NCI-H1105 treated with DMSO at 0.1 percent for 48 hours (cell line): ENCODE measurements around the gene ARHGEF6.

Source experiments
- DNase-seq: peaks from one replicate; lab custom pipeline; 2025; lab: John Stamatoyannopoulos, UW

The ARHGEF6 gene

DNA sequence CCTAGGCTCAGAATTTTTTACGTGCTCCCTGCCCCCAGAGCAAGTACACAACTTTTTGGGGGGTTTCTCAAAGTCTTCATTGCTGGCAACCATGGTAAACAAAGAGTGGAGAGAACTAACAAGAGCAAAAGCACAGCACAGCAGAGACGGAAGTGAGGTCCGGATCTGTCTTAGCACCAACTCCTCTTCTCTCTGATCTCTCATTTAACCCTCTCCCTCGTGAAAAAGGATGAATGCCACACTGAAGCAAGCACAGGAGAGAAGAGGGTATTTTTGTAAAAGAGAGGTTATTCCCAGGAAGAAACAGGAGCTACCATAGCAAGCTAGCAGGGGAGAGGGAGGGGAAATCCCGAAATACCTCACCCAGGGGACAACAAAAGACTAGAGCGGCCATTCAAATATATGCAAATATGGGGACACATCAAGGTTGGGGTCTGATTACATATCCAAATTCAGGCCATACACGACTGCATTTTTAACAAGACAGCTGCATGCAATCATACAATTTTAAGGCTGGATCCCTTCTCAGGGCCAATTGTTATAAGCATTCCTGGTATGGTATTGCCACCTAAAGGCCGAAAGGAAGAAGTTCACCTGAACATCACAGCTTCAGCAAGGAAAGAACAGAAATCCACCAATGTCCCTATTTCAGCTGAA lies 86.2 kb downstream of the ARHGEF6 start:
- peak; percentile 53 for DNase-seq

DNA sequence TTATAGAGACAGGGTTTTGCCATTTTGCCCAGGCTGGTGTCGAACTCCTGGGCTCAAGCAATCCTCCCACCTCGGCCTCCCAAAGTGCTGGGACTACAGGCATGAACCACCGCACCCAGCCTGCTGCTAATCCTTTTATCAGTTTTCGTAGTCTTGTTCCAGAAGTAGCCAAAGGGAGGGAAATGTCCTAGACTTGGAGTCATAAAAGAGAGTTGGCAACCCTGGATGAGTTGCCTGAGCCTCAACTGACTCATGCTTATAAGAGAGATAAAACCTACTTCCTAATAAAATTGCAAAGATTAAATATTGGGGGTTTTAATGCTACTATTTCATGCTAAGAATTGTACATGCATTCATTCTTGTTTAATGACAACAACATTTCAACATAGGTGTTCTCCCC lies 88.5 kb downstream of the ARHGEF6 start:
- no peak for DNase-seq

DNA sequence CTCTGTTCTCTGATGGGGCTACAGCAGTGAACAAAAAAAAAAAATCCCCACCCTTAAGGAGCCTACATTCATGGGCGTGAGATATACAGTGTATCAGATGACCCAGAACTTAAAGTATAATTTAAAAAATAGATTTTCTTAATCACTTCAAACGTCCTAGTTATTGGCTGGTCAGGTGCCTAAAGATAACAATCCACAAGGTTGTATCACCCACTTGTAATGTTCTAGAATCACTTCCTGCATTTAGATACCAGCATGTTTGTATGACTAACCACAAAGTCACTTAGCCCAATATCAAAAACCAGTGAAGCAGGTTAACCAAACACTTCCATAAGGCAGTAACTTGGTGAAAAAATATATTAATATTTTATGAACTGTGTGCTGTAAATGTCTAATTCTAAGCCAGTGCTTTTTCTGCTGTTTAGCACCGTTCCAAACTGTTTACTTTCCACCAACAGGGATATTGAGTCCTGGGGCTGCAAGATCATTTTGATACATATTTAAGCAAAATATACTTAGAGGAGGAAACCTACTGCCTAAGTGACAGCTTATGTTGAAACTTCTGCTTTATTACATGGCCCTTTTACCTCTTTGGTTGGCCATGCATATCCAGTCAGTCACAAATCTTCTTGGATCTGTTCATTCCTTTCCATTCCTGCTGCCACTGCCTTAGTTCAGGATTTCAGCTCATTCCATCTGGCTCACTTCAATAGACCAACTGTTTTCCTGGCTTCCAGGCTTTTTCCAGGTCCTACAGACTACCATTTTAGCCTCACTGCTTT lies 89.5 kb downstream of the ARHGEF6 start:
- DNase-seq: no peak

DNA sequence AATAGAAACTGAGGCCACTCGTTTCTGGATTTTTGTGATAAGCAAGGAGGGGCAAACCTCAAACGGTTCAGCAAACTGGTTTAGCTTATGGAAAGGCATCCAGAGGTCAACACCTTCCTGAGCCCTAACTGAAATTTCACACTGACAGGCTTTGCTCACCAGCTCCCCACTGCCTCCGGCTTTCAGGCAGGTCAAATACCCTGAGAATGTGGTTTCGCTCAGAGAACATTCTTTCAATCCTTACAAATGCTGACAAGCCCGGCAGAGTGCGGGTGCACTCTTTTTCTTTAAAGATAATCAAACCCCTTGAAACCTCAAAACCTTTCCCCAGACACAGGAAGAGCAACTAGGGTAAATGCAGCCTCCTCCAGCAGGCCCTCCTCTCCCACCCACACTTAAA lies 91.3 kb downstream of the ARHGEF6 start:
- DNase-seq: no peak

DNA sequence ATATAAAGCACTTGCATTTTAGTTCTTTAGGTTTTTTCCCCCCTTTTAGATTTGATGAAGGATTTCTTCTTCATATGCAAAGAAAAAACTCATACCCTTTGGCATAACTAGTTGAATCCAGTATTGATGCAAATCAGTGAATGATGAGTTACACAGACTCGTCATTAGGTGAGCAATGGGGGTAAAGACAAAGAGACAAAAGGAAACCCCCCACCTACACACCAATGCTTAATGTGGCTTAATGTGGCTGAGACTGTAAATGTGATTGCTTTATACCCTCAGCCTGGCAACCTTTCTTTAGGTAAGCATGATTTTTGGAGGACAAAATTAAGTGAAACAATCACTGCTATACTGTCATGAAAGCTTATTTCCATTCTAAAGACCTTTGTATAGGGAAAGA lies 93.3 kb downstream of the ARHGEF6 start:
- DNase-seq: no peak

DNA sequence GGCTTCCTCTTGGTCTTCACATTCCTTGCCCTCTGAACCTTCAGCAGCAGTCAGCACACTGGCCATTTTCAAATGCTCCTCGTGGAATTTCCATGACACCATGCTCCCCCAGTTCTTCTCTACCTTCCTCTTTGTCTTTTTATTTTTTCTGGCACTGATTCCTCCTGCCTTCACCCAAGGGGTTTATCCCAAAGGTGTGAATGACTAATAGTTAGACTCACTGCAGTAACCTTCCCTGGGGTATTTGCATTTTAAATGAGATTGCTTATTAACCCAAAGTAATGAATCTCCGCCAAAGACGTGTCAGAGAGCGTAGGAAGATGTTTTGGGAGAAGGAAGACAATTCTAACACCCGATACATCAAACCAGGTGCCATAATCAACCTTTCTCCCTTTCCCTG lies 96.6 kb downstream of the ARHGEF6 start:
- no peak for DNase-seq

DNA sequence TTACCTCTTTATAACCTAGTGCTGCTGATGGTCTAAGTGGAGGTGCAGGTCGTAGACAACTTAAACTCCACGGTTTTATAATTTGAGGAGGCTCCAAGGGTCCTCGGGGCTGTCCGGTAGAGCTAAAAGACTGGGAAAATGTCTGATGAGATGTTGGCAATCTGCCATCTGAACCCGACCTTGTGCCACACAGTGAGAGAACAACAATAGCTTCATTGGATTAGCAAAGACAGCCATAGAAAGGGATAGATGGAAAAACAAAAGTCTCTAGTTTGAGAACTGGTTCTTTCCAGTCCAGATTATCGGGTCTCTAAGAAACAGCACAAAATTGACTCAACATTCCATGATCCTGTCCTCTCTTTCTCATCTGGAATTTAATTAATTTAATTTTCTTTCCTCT lies 101.2 kb downstream of the ARHGEF6 start:
- no peak for DNase-seq

DNA sequence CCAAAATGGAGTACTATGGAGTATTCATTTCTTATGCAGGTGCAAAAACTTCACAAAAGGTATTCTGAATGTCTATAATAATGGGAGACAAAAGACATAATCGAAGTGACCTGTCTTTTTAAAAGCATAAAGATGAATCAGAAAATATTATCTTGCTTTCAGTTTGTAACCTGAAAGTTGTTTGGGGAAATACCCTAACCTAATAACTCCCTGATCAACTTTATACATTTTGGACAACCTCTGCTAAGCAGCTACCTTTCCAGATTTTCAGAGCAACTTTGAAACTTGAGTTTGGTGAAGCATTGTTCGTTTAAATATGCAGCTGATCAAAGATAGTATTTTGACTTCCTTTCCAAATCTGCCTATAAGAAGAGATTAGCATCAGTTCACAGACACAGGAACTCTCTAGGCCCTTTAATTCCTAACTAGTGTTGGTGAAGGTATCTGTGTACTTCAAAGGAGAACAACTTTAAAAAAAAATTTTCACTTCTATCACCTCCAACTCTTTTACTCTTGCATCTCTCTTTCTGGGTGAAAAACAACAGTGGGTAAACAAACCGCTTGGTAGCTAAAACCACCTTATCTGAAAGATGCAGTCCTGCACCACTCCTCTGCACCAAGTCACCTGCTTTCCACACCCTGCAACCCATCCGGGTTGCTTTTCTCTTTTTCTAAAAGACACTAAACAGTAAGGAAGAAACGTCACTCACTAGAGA lies 106.3 kb downstream of the ARHGEF6 start:
- no peak for DNase-seq

DNA sequence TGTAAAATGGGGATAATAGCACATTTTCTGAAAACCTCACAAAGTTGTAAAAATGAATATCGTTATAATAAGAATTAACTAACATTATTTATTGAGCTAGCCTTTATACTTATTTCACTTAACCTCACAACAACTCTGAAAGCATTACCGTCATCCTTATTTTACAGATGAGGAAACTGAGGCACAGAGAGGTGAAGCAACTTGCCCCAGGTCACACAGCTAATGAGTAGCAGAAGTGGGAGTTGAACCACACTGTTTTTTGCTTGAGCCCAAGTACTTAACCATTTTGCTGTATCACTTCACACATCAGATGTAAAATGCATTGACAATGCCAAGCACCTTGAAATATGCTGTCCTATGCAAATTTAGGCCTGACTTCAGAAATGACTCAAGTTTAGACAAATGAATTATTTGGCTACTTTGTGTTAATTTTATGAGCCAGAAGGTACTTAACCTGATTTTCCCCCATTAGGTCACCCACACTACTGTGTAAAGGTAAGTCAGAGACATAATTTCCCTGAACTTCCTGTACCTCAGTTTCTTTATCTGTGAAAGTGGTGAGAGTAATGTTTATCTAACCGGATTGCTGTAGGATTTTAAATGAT lies 109.6 kb downstream of the ARHGEF6 start:
- no peak for DNase-seq

DNA sequence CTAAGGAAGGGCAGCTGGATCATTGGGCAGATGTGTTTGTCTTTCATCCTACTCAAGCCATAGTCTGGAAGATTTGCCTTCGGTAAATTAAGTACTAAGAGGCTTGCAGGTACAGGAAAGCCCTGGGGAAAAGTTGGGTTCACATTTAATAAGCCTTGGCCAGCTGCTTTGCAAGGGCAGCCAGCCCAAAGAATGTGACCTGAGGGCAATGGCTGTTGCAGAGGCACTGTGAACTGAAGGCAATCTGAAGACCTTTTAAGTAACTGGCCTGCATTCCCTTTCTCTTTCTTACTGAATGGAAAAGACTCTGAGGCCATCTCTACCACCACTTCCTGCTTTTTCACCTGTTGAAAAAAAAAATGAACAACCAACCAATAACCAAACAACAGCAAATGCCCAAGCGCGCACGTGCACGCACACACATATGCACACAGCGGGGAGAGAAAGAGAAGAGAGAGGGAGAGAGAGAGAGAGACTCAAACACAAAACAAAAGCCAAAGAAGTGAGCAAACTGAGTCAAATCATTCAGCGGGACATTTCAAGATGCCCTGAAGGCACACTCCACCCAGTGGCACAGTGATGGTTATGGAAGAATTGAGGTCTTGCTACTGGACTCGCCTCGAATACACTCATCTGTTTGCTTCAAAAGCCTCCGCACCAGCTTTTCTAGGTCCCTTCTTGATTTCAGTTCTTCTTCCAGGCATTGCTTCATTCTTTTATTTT lies 113.1 kb downstream of the ARHGEF6 start:
- no peak for DNase-seq

DNA sequence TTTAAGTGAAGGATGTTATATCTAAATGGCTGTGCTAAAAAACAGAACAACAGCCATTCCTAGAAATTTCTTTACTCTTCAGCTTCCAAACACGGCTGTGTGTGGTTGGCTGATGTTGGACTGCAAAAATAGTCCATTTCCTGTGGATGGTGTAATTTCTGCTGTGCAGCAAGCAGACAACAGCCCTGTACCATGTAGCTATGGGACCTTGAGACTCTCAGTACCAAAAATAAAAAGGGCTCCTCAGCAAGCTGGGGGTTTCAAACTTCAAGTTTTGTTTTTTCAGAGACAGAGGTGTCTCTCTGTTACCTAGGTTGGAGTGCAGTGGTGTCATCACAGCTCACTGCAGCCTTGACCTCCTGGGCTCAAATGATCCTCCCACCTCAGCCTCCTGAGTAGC lies 114.6 kb downstream of the ARHGEF6 start:
- no peak for DNase-seq

DNA sequence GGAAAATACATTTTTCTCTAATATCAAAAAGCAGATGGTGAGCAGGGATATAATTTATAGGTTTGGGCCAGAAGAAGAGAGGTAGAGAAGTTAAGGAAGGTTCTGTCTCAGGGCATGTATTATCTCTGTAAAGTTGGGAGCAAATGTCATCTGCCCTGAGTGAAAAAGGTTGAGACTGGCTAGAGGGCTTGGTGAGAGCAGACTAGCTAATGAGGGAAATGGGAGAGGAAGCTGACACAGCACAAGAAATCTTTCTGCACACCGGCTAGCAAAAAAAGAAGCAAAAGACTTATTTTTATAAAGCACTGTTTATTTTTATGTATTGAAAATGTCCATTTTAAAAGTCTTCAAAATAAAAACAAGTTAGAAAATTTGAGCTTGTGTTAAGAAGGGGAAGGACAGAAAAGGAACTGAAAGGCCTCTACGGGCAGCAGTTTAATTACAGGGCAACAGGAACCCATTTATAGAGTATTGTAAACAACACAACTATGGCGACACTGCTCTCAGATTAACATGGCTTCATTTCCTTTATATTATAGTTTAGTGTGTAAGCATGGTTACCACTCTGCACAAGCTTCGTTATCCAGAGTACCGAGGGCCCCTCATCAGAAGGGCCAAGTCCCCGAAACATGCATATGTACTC lies 115.4 kb downstream of the ARHGEF6 start:
- DNase-seq: no peak

DNA sequence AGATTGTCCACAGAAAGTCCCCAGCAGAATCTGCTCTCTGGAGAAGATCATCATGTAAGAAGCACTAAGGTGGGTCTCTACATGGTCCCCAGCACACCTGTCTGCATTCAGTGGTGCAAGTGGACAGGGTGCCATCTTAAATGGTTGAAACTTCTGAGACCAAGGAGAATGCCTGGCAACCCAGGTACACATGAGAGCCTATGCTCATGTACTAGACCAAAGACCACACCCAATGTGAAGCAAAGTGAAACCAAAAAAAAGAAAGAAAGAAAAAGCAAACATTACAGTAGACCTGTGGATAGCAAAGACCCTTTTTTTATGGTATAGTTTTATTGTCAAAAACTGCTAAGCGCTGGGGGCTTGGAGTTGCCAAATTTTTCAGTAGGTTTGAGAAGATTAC lies 117.8 kb downstream of the ARHGEF6 start:
- DNase-seq: no peak

DNA sequence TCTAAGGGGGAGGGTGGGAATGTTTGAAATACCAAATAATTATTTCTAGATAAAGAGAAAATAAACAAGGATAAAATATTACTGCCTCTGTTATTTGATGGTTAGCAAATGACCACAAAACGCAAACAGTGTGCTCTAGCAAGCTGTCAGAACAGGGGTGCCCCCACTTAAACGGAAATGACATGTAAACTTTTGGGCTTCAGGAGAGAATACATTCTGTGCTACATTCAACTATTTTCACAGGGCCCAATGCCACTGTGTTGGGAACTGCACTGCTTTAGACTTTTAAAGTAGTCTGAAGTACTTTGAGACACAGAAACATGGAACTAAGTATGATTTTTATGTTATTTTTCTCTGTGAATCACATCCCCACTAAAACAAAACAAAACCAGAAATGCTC lies 118.6 kb downstream of the ARHGEF6 start:
- no peak for DNase-seq

DNA sequence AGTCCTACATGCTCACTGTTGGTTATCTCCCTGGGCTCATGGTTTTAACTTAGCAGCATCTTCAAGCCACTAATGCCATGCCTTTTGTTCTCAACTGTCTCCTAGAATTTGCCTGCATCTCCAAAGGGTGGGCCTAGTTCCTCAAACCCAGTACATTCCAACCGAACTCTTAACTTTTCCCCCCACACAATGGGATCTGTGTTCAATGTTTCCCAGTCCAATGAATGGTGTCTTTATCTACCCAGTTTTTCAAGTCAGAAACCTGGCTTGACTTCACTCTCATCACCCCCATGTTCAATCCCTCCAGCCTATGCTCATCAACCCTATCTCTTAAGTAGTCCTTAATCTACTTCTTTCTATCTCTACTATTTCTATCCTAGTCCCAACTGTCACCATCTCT lies 119.8 kb downstream of the ARHGEF6 start:
- DNase-seq: no peak

DNA sequence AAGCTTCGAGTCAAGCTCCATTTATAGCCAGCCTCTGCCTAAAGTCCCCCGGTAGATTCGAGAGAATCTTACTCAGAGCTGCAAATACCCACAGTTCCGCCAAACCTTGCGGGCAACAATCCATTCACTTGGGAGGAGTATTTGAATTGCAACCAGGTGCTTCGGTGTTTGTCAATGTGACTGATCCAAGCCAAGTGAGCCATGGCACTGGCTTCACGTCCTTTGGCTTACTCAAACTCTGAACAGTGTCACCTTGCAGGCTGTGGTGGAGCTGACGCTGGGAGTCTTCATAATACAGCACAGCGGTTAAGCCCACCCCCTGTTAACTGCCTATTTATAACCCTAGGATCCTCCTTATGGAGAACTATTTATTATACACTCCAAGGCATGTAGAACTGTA lies 121.6 kb downstream of the ARHGEF6 start:
- DNase-seq: no peak

DNA sequence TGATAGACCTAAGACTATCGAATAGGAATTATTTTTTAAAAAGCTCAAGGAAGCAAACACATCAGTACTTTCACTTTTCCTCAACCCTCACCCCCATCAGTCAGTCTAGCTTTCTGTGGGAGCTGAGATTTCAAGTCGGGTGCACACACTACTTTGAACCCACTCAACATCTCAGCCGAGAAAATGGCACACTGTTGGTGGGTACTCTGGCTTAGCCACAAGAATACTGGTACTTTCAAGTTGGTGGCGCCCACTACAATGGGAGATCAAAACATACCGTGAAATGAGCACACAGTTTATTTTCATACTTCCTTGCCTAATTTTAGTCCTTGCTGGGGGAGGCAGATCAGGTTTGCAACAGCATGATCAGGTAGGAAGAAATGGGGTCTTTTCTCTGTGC lies 122.6 kb downstream of the ARHGEF6 start:
- no peak for DNase-seq

DNA sequence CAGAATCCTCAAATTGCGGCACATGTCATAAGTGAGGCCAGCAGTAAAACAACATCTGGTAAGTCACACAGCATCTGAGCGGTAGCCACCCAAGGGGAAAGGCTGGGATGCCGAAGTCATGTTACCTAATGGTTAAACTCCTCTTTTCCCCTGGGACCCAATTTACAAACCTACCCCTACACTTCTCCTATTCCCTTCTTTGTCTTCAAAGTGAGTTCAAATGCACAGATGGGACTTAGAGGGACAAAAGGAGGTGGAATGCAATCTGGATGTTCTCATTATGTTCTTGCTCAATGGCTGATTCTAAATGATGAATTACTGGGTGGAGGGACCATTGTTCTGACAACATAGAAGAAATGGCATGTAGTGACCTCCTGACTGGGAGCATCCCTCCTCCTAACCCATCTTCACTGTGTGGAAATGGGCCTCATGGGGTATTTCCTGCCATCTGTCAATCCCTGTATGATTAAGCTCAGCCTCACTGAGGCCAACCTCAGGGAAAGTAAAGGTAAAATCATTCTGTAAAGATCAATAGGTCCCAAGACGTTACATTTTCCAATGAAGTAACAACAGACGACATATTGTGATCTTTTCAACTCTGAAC lies 124.3 kb downstream of the ARHGEF6 start:
- no peak for DNase-seq

DNA sequence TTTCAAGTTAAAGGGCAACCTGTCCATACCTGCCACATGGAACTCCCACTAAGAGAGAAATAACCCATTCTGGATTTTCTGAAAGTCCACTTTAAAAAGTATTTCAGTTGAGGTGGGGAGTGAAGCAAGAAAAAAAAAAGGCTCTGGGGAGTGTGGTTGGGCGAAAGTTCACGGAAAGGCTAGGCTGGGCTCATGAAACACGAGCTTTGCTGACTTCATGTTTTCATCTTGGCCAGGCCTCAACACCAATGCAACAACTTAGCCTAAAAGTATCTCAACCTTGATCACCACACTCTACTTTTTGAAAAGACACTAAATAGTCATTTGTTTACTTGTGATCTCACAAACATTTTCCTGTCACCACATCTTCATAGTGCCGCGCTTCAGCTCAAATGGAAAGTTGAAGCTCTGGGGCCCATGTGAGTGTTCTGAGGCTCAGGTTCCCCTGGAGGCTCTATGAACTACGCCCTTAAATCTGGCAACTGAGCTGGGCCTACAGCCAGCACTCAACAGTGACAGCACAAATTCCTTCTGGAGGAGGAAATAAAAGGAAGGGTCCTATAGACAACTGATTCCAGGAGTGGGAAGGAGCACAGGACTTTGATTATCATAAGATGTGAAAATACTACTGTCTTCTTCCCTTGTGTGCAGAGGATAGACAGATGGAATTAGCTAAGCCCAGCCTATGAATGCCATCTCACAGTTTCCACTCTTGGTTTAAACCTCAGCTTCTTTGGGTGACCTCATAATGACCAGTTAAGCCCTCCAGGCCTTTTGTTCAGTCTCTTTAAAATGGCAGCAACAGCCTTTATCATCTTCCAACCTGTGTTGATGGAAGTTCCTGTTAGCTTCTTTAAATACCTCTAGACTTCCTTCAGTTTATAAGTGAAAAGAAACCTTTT lies 127.7 kb downstream of the ARHGEF6 start:
- DNase-seq: no peak

DNA sequence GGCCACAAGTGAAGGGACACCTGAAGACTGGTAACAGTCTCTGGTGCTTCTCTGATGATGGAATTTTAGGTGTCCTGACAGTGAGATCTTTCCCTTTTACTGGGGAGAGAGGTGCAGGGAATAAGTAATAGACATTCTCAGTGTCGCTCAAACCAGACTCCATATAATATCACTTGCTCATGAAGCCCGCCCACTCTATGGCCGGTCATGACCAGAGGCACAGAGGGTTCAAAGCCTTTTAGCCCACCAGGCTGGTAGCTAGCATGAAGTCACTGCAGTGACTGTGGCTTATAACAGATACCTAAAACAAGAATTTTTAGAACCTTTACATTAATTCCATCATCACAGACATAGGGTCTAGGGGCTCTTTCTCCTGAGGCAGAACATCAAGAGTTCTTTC lies 129.9 kb downstream of the ARHGEF6 start:
- no peak for DNase-seq
